HepG2 (cell line): ENCODE data around the gene S100A12. TPM values are rescaled to one million over a fixed set of nuclear protein-coding genes. Genes with fewer than 3 reads are reported as not detected.

Experiments used
- ATAC-seq: fragments of 200-7000 bp; cut with Tn5 transposase; 3 replicates; pipeline ENCODE4 v1.9.1; 2020; ENCODE audit warnings: mild to moderate bottlenecking, moderate library complexity
- BruUV-seq: library from RNA; stranded (reverse); fragments of 400-500 nt; replicated peaks from 2 replicates; lab custom pipeline; 2021; lab: Mats Ljungman, UMichigan
- CTCF ChIA-PET: fragments of 300-600 bp; formaldehyde crosslinking; extraction: SDS; loops from one replicate; lab custom pipeline; 2021; ENCODE audit warnings: low total read pairs, inconsistent platforms, low intra/inter-chr PET ratio; lab: Yijun Ruan, JAX
- POLR2A ChIA-PET: fragments of 350-600 bp; sonication (Branson Sonifier 250); formaldehyde crosslinking; loops from one replicate; lab custom pipeline; 2020; ENCODE audit warnings: antibody characterized with exemption, inconsistent platforms; lab: Yijun Ruan, JAX
- DNase-seq: peaks from one replicate; pipeline ENCODE4 v3.0.0-alpha.2; 2015; ENCODE audit warnings: low spot score
- FAIRE-seq: peaks from 3 replicates; lab custom pipeline; 2011; peaks lifted over from hg19 to GRCh38; lab: Jason Lieb, UNC
- H2AFZ ChIP-seq: one replicate; pipeline ENCODE4 v1.6.1; 2011; ENCODE audit warnings: low read length, inconsistent platforms
- H3K27ac ChIP-seq: fragments of 300-600 bp; 3 replicates; pipeline ENCODE4 v1.8.0; 2011; ENCODE audit warnings: mixed run types, mild to moderate bottlenecking, mixed read lengths, low read length, inconsistent platforms; ENCODE audit not compliant: insufficient read depth; ENCODE audit errors: extremely low read length
- H3K27me3 ChIP-seq, 2 experiments: fragments of 200-600 bp in 1 of 2; 2 replicates in 1 of 2; 3 replicates in 1 of 2; pipeline versions ENCODE4 v1.6.0 to v1.8.0; 2011; ENCODE audit warnings: low read length in 2 of 2, mild to moderate bottlenecking in 2 of 2, moderate library complexity in 2 of 2, inconsistent platforms in 1 of 2; ENCODE audit not compliant: insufficient read depth in 2 of 2, control insufficient read depth in 1 of 2
- H3K36me3 ChIP-seq, 2 experiments: fragments of 200-600 bp in 1 of 2; replicated peaks in 1 of 2; 2 replicates in 1 of 2; 3 replicates in 1 of 2; pipeline versions ENCODE4 v1.5.1 to v1.8.0; 2011; ENCODE audit warnings: low read length in 2 of 2, inconsistent platforms in 1 of 2; ENCODE audit not compliant: insufficient read depth in 2 of 2, control insufficient read depth in 1 of 2
- H3K4me1 ChIP-seq: 2 replicates; pipeline ENCODE4 v1.5.1; 2012; ENCODE audit warnings: low read length, inconsistent platforms; ENCODE audit not compliant: insufficient read depth
- H3K4me2 ChIP-seq: 2 replicates; pipeline ENCODE4 v1.6.0; 2011; ENCODE audit warnings: low read depth, low read length, inconsistent platforms
- H3K4me3 ChIP-seq, 3 experiments: fragments of 200-600 bp in 1 of 3; sonication (generic), shearing (Covaris generic) in 1 of 3; replicated peaks in 1 of 3; 2 replicates each; pipeline ENCODE4 v1.5.1; 2011 to 2016; ENCODE audit warnings: low read length in 3 of 3, inconsistent platforms in 2 of 3, low read depth in 2 of 3, mild to moderate bottlenecking in 2 of 3, control low read depth in 1 of 3, mixed read lengths in 1 of 3; ENCODE audit not compliant: insufficient read depth in 1 of 3
- H3K79me2 ChIP-seq: one replicate; pipeline ENCODE4 v1.6.1; 2011; ENCODE audit warnings: low read length, inconsistent platforms; ENCODE audit not compliant: insufficient read depth
- H3K9ac ChIP-seq: 2 replicates; pipeline ENCODE4 v1.6.0; 2011; ENCODE audit warnings: mild to moderate bottlenecking, low read depth, low read length, inconsistent platforms; ENCODE audit not compliant: insufficient read depth
- H3K9me3 ChIP-seq: 2 replicates; pipeline ENCODE4 v1.5.1; 2012; ENCODE audit warnings: mild to moderate bottlenecking, low read length
- H4K20me1 ChIP-seq: 2 replicates; pipeline ENCODE4 v1.6.0; 2011; ENCODE audit warnings: inconsistent platforms, mild to moderate bottlenecking, low read length, moderate library complexity; ENCODE audit not compliant: insufficient read depth
- MEIS2 ChIP-seq: sonication (generic); formaldehyde crosslinking; IDR thresholded peaks from 2 replicates; pipeline ENCODE4 v1.9.0; 2021; ENCODE audit warnings: mild to moderate bottlenecking, missing genetic modification reagents
- PTBP1 ChIP-seq: fragments of 200-400 bp; formaldehyde crosslinking; IDR thresholded peaks from 2 replicates; pipeline ENCODE4 v1.6.1; 2018; ENCODE audit warnings: low read length, low read depth; ENCODE audit not compliant: poor library complexity, severe bottlenecking
- RFX5 ChIP-seq: IDR thresholded peaks from 2 replicates; pipeline ENCODE4 v1.6.1; 2011; ENCODE audit warnings: low read depth, low read length, improper control_type of control experiment
- SMYD3 ChIP-seq: sonication (generic); formaldehyde crosslinking; IDR thresholded peaks from 2 replicates; pipeline ENCODE4 v1.8.1; 2023; ENCODE audit warnings: mild to moderate bottlenecking, missing genetic modification reagents
- SP5 ChIP-seq: IDR thresholded peaks from 2 replicates; pipeline ENCODE4 v1.6.1; 2016; ENCODE audit warnings: low read depth, borderline replicate concordance
- ZC3H13 ChIP-seq: sonication (generic); formaldehyde crosslinking; IDR thresholded peaks from 2 replicates; pipeline ENCODE4 v1.8.1; 2023; ENCODE audit warnings: mild to moderate bottlenecking, missing genetic modification reagents, moderate library complexity
- ZFP90 ChIP-seq: sonication (generic); formaldehyde crosslinking; IDR thresholded peaks from 2 replicates; pipeline ENCODE4 v1.8.0; 2022; ENCODE audit warnings: missing genetic modification reagents, mild to moderate bottlenecking, inconsistent platforms, borderline replicate concordance
- ZNF570 ChIP-seq: sonication (generic); formaldehyde crosslinking; IDR thresholded peaks from 2 replicates; pipeline ENCODE4 v1.4.0; 2020; ENCODE audit warnings: mild to moderate bottlenecking, missing genetic modification reagents, borderline replicate concordance
- WGBS: methylation state at CpG from one replicate; pipeline ENCODE4 v1.1.6; 2017; ENCODE audit warnings: low lambda C conversion rate; 5-methylcytosine and 5-hydroxymethylcytosine counted together
- in situ Hi-C: cut with HindIII; loops from 2 replicates; pipeline ENCODE4 v1.10.0; 2017; ENCODE audit warnings: low pct_unique_long_range_greater_than_20kb; ENCODE audit not compliant: extremely low pct_ligation_motif_present
- intact Hi-C: fragments of 100-400 bp; cut with micrococcal nuclease; formaldehyde crosslinking; loops from one replicate; pipeline ENCODE4 v1.10.0; 2022; ENCODE audit not compliant: unreplicated experiment
- polyA plus RNA-seq, 8 experiments: library from polyadenylated mRNA; depleted of rRNA in 3 of 8; stranded (reverse) in 7 of 8; unstranded in 1 of 8; fragments of >200 nt; fragmentation: Illumina TruSeq in 4 of 8; extraction: Trizol in 4 of 8; gene quantifications; 2 replicates each; pipeline versions ENCODE4 v1.2.1 to v1.2.3, GENCODE V29; 2011 to 2016; ENCODE audit warnings: low read depth in 4 of 8, missing spikeins in 1 of 8, mixed read lengths in 1 of 8; ENCODE audit not compliant: insufficient read depth in 1 of 8
- total RNA-seq, 5 experiments: library from RNA; depleted of rRNA; stranded (reverse); fragments of >200 nt; fragmentation: Illumina TruSeq; extraction: Trizol; gene quantifications; 2 replicates each; pipeline ENCODE4 v1.2.3, GENCODE V29; 2016; ENCODE audit warnings: low read depth in 1 of 5
- TF ChIP-seq, protein P1 (sequence below): sonication (generic); formaldehyde crosslinking; conservative IDR thresholded peaks from 2 replicates; pipeline ENCODE4 v1.4.0; 2020; ENCODE audit warnings: missing genetic modification reagents
- TF ChIP-seq, protein P2 (sequence below): sonication (generic); formaldehyde crosslinking; IDR thresholded peaks from 2 replicates; pipeline ENCODE4 v1.8.1; 2023; ENCODE audit warnings: mild to moderate bottlenecking, moderate library complexity, missing genetic modification reagents

Gene S100A12
- total and polyA plus RNA-seq, 2 of the 13 experiments (the other 11 are each of a cell fraction or from before 2014, with no cell fraction given) = not detected

- H3K9ac ChIP-seq = no peak overlapping the region
- H4K20me1 ChIP-seq = no peaks in the 10 kb centered on the region
- in situ Hi-C loops = no loop called here
- 3% methylated on average over 4 of the region's 5 CpGs for WGBS
- H2AFZ ChIP-seq = no peak overlapping the region
- POLR2A ChIA-PET = no interaction called here
- no peaks in the 10 kb centered on the region for H3K79me2 ChIP-seq
- DNase-seq (no peak), FAIRE-seq (no peak), ATAC-seq (no peak)
- no peaks in the 10 kb centered on the region for H3K36me3 ChIP-seq
- no peak overlapping the region for H3K4me3 ChIP-seq
- no TSS peak for BruUV-seq
- H3K9me3 ChIP-seq = no peaks in the 10 kb centered on the region
- no peak overlapping the region for H3K27ac ChIP-seq
- CTCF ChIA-PET = no interaction called here
- intact Hi-C loops = loop anchor here (10.0 kb wide), 2 partner anchors 60 to 1000 kb away; no protein-coding TSS in a partner anchor
- no peak overlapping the region for H3K4me2 ChIP-seq
- H3K4me1 ChIP-seq = no peaks in the 10 kb centered on the region
- TF ChIP-seq, protein P1, sequence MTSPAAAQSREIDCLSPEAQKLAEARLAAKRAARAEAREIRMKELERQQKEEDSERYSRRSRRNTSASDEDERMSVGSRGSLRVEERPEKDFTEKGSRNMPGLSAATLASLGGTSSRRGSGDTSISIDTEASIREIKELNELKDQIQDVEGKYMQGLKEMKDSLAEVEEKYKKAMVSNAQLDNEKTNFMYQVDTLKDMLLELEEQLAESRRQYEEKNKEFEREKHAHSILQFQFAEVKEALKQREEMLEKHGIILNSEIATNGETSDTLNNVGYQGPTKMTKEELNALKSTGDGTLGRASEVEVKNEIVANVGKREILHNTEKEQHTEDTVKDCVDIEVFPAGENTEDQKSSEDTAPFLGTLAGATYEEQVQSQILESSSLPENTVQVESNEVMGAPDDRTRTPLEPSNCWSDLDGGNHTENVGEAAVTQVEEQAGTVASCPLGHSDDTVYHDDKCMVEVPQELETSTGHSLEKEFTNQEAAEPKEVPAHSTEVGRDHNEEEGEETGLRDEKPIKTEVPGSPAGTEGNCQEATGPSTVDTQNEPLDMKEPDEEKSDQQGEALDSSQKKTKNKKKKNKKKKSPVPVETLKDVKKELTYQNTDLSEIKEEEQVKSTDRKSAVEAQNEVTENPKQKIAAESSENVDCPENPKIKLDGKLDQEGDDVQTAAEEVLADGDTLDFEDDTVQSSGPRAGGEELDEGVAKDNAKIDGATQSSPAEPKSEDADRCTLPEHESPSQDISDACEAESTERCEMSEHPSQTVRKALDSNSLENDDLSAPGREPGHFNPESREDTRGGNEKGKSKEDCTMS (CRISPR knock-in tag) = no peak
- TF ChIP-seq, protein P2, sequence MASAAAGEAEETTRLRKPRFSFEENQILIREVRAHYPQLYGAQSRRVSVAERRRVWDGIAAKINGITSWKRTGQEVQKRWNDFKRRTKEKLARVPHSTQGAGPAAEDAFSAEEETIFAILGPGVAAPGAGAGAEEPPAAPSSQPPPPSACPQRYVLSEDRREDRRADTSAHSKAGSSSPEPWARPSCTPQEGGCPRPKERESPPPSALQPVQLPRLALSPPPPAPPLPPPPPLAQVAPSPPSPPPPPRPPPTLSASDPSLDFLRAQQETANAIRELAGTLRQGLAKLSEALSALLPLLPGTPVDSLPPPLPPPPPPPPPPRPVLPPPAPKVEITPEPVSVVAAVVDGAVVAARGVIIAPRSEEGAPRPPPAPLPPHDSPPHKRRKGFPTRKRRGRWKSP (CRISPR knock-in tag) = no peak
- TF ChIP-seq PTBP1 (no peak), ZFP90 (CRISPR knock-in tag) (no peak), SP5 (CRISPR knock-in tag) (no peak), RFX5 (no peak), ZC3H13 (CRISPR knock-in tag) (no peak), ZNF570 (CRISPR knock-in tag) (no peak), MEIS2 (no peak), SMYD3 (CRISPR knock-in tag) (no peak)
- H3K27me3 ChIP-seq = peaks cover 1 to 38% of the 10 kb centered on the region in 2 experiments; a peak in 4 of 5 replicates
These were observed 19.0 kb upstream of the S100A12 start for GRCh38 chr1:153394391-153394790.
